Measurements from ENCODE around the gene MARK4.
"Not testable (repeated sequence)": the region's sequence is repeated elsewhere in the genome, so short reads cannot be mapped to it uniquely, and the experiment has no call there.

Gene MARK4

DNA sequence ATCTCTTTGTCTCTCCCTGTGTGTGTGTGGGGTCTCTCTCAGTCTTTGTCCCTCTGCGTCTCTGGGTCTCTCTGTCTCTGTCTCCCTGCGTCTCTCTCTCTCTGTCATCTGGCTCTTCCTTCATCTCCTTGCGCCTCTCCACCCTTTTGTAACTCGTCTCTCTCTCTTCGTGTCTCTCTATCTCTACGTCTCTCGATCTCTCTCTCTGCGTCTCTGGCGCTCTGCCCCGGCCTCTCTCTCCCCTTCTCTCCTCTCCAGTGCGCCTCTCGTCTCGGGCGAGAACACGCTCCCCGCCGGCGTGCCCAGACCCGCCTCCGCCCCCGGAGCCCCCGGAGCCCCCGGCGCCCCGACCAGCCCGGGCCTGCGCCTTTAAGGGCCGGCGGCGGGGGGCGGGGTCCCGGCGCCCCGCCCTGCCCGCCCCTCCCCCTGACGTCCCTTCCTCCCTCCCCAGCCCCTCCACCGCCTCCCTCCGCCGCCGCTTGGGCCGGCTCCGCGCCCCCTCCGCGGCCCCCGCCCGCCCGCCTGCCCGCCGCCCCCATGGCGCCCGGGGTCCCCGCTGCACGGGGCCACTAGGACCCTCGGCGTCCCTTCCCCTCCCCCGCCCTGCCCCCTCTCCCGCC lies at the start of gene MARK4:
Gene MARK4, plus strand, starts transcription at position 440 of the 620 bp plus-strand sequence. CDS start 318 bp downstream, outside the sequence.
- peak; percentile 60 for DNase-seq

GRCh38 chr19:45202637-45203036 lies 48.4 kb upstream of the MARK4 start:
- DNase-seq: no peak

GRCh38 chr19:45205810-45206209 lies 45.3 kb upstream of the MARK4 start:
- DNase-seq: no peak

- no peak for DNase-seq
Measured at GRCh38 chr19:45206328-45206727, 44.7 kb upstream of the MARK4 start.

- no peak for DNase-seq
Measured at GRCh38 chr19:45211751-45212381, 39.2 kb upstream of the MARK4 start.

GRCh38 chr19:45213031-45213430 lies 38.0 kb upstream of the MARK4 start:
- DNase-seq: no peak

DNA sequence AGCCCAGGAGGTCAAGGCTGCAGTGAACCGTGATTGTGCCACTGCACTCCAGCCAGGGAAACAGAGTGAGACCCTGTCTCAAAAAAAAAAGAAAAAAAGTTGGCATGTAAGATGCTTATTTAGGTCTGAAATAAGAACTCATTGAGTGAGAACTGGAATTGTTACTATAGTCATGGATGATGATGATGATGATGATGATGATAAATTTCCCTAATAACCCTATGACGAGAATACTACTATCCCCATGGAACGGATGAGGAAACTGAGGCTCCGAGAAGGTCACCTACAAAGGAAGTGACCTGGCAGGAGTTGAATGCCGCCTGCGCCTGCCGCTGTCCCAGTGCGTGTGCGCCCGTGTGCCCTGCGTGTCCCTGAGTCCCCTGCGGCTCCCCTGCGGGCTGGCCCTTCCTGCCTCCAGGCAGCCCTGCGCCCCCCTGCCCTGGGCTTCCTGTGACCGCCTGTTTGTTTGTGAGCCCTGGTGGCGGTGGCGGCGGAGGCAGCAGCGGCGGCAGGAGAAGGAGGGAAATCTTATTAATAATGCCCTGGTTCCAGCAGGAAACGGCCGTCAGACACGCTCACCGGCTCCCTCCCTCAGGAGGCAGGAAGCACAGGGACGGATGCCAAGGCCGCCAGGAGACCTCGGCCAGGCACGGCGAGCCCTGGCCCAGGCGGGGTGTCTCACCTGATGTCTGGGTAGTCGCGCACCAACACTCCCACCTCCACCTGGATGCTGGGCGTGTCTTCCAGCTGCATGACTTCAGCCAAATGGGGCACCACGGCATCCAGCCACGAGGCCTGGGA lies 35.5 kb upstream of the MARK4 start:
- DNase-seq: no peak

DNA sequence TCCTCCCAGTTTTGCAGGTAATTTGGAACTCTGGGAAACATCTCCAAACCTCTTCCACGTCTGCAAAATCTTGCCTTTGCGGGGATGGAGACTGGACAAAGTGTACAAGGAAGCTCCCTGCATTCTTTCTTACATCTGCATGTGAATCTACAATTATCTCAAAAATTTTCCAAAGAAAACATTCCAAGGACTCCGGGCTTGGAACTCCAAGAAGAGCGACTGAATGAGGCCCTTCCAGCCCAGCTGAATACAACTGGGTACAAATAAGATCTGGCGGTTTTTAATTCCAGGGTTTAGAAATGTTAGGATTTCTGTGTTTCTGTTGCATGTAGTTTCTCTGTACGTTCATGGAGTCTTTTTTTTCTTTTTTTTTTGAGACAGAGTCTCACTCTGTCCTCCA lies 34.4 kb upstream of the MARK4 start:
- DNase-seq: no peak

- DNase-seq: no peak
Measured at GRCh38 chr19:45217193-45217956, 33.7 kb upstream of the MARK4 start.

DNA sequence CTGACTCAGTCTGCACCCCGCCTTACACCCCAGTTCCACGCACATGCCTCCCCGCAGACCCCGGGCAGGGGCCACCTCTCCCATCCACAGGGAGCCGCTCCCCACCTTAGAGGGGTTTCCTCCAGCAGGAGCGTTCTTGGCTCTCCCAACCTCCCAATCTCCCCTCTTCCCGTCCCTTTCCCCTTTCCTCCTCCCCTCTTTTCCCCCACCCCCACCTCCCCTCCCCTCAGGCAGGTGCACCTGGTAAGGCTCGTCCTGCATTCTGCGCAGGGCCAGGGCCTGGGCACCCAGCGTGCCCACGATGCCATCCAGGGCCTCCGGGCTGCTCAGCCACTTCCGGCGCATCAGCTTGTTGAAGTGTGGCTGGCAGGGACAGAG lies 33.1 kb upstream of the MARK4 start:
- no peak for DNase-seq

GRCh38 chr19:45218426-45218825 lies 32.6 kb upstream of the MARK4 start:
- DNase-seq: no peak

- no peak for DNase-seq
Measured at GRCh38 chr19:45218911-45219743, 31.9 kb upstream of the MARK4 start.

DNA sequence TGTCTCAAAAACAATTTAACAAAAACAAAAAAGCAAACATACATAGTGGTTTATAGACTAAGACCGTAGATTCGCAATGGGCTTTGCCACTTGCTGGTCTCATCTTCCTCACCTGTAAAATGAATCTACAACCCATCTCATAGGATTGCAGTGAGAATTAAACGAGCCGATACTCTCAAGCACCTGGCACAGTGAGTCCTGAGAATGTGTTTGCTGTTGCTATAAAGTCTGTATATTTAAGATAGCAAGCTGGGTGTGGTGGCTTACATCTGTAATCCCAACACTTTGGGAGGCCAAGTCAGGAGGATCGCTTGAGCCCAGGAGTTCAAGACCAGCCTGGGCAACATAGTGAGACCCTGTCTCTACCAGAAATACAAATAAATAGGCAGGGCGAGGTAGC lies 28.3 kb upstream of the MARK4 start:
- no peak for DNase-seq

DNA sequence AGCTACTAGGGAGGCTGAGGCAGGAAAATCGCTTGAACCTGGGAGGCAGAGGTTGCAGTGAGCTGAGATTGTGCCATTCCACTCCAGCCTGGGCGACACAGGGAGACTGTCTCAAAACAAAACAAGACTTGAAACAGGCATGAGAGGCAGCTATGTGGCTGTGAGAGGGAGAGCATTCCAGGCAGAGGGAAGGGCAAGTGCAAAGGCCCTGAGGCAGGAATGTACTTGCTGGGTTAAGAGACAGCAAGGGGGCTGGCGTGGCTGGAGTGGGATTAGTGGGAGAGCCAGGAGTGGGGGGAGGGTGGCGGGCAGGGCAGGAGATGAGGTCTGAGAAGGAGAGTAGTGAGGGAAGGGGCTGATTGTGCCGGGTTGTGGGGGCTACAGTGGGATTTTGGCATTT lies 27.2 kb upstream of the MARK4 start:
- no peak for DNase-seq

DNA sequence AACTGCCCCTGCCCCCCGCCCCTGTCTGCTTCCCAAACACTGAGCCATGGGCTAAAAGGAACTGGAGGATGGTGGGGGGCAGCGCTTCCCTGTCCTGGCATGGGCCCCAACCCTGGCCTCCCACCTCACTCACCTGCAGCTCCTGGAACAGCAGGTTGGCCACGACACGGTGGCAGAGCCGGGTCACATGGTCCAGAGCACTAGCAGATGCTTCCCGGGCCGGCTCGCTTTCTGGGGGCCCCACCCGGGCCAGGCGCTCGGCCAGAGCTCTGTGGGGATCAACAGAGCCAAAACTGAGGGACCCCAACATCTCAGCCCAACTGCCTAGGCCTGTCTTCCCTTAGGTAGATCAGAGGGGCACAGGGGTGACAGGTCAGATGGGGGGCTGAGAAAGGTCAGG lies 26.4 kb upstream of the MARK4 start:
- no peak for DNase-seq

- not testable (repeated sequence) for DNase-seq
Measured at GRCh38 chr19:45229056-45229455, 22.0 kb upstream of the MARK4 start.

DNA sequence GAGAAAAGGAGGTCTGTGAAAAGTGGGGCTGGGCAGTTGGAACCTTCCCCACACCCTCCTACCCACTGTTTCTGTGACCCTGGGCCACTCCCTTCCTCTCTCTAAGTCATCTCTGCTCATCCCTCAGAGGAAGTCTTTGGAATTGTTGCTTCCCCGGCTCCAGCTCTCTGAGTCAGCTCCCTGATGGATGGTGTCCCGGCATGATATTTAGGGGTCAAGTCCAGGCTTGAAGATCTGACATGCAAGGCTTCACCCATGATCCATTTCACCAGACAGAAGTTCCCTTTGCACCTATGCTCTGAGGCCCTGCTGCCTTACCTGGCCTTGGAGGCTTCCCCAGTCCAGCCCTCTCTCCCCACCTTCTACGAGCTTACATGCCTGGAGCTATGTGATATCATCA lies 19.2 kb upstream of the MARK4 start:
- no peak for DNase-seq

DNA sequence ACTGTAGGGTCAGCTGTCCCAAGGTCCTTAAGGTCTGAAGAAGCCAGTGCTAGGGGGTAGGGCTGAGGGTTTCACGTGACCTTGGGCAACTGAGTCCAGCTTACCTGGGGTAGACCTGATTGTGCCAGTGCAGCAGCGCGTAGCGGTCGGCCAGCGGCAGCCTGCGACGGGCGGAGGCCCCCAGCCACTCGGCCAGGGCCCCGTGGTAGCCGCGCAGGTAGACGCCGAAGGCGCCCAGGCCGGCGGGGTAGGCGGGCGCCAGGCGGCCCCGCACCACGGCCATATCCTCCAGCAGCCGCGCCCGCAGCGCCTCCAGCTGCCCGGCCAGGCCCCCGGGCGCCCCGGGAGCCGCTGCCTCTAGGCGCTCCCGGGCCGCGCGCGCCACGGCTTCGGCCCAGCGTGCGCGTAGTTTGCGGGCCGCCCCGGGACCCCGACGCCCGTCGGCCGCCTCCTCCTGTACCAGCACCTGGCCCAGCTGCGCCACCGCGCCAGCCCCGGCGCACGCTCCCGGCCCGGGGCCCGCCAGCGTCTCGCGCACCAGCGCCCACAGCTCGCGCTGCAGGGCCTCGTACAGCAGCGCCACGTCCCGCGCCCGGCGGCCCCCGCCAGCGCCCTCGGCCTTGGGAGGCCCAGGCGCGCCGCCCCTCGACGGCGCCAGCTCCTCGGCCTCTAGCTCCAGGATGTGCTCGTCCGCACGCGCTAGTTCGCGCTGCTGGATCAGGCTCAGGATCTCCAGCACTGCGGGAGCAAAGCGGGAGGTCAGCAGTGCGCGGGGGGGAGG lies 16.8 kb upstream of the MARK4 start:
- no peak for DNase-seq

DNA sequence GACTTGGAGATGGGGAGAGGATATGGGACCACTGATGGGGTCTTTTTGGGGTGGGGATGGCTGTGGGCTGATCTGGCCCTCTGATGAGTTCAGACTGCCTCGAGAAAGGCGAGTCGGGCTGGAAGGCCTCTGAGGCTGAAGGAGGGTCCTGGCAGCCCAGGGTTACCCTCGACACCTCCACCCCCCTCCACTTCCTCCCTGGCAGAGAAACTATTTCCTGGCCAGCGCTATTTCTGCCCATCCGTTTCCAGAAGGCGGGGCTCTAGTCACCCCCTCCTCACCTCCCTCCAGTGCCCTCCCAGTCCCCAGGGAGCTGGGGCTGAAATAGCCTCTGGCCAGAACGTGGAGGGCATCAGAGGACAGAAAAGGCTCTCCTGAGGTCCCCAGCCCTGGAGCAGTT lies 15.6 kb upstream of the MARK4 start:
- DNase-seq: no peak

GRCh38 chr19:45238556-45238955 lies 12.5 kb upstream of the MARK4 start:
- no peak for DNase-seq

GRCh38 chr19:45243144-45243732 lies 7.8 kb upstream of the MARK4 start:
- no peak for DNase-seq

Data from activated naive CD4-positive, alpha-beta T cell treated with Interleukin-2 at 50 U/mL for 16 hours (primary cell).